NCI-H82 treated with DMSO at 0.1 percent for 48 hours (cell line): ENCODE measurements around the gene MAFG.

ENCODE experiments used
- DNase-seq: peaks from one replicate; lab custom pipeline; 2025; ENCODE audit not compliant: unreplicated experiment; lab: John Stamatoyannopoulos, UW

MAFG gene

DNA sequence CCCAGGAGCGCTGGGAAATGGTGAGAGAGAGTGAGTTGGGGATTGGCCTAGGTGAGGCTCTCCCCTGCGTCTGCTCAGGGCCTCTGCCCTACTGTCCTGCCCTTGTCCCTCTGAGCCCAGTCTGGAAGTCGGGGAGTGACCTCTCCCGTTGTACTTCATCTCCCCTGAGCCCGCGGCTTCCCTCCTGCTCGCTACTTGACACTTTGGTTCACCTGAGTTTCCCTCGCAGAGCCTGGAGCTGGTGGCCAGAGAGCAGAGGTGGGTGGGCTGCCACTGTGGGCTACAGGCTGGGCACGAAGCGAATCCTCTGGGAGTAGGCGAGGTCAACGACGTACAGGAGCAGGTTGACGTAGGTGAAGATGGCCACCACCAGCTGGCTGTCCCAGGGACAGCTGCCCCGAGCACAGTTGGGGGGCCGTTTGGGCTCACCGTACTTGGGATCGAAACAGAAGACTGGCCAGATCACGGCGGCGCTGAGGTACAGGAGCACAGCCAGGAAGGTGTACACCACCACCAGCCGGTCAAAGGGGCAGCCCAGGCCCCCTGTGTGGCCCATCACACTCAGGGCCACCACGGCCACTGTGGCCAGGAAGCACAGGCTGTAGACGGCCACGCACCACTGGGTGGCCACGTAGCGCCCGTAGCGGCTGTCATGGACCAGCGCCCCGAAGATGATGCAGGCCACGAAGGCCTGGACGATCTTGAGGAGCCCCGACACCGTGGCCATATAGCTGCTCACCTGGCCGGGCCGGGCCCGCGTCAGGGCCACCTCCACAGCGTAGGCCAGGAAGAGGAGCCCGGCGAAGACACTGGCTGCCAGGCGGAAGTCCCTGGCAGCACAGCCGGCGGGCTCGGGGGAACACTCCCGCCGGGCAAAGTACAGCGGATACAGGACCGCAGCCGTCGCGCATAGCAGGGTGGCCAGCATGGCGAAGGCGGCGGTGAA is 13.3 kb upstream of the MAFG start:
- no peak for DNase-seq

GRCh38 chr17:81939881-81940385 is 12.4 kb upstream of the MAFG start:
- no peak for DNase-seq

DNA sequence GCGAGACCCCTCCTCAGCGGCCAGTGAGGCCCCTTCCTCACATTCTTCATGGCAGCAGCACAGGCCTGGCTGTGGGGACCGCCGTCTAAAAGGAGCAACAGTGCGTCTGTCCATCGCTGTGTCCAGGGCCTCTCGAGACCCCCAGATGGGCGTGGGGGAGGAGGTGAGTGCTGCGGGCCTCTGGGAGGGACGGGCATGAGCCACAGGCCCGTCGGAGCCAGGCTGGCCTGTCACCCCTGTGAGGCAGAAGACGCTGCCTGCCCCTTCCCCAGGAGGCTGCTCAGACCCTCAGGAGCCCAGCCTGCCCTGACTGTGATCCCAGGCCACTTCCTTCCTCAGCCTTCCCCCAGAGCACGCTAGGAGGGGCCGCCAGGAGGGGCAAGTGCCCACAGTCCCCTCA is 11.7 kb upstream of the MAFG start:
- no peak for DNase-seq

DNA sequence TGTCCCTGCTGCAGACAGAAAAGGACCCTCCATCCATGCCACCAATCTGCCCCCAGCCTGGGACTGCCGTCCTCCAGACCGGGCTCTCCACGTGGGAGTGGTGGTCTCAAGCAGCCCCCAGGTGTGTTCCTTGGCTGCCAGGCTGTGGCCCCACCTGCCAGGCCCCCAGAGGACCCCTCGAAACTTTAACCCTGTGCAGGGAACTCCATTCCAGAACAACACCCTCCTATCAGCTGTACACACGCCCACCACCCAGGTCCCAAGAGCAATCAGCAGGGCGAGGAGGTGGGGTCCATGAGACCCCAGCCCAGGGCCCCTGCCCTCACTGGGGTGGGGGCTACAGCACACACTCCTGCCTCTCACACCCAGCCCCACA is 8.2 kb upstream of the MAFG start:
- no peak for DNase-seq

- DNase-seq: no peak
Observed at GRCh38 chr17:81934850-81935708, 7.5 kb upstream of the MAFG start.

- no peak for DNase-seq
Observed at GRCh38 chr17:81934098-81934757, 6.7 kb upstream of the MAFG start.

DNA sequence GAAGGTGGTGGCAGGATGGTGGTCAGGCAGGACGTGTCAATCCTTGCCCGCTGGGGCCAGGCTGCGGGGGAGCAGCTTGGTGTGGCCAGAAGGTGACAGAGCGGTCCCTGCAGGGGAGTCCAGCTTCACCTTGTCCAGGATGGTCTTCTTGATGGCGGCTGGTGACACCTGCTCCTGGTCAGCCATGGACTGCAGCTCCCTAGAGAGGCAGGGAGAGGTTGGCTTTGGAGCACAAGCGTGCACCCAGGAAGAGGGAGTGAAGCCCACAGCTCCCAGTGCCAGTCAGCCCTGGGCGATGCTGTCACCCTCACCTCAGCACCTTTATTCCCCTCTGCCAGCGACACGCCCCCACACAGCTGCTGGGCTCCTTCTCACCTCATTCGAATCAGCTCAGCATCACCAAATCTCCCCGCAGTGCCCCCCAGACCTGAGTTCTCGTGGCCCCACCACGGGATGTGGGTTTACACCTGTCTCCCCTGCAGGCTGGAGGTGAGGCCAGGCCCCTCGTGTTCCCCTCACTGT is 5.7 kb upstream of the MAFG start:
- DNase-seq: no peak

GRCh38 chr17:81932333-81932983 is 4.9 kb upstream of the MAFG start:
- DNase-seq: no peak

GRCh38 chr17:81931557-81932332 is 4.2 kb upstream of the MAFG start:
- no peak for DNase-seq

DNA sequence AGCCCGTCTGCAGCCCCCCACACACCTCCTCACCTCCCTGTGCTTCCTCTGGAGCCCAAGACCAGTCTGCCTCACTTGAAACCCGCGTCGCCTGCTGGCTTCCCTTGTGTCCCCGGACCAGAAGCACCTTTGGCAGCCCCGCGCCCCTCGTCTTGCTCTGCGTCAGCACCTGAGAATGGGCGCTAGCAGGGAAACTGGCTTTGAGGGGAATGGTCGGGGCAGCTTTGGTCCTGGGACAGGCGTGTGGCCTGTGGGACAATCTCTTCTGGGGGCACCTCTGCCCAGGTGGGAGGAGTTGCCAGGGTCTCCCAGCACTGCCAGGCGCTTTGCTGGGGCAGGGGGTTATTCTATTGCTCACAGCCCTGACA is 3.6 kb upstream of the MAFG start:
- no peak for DNase-seq

DNA sequence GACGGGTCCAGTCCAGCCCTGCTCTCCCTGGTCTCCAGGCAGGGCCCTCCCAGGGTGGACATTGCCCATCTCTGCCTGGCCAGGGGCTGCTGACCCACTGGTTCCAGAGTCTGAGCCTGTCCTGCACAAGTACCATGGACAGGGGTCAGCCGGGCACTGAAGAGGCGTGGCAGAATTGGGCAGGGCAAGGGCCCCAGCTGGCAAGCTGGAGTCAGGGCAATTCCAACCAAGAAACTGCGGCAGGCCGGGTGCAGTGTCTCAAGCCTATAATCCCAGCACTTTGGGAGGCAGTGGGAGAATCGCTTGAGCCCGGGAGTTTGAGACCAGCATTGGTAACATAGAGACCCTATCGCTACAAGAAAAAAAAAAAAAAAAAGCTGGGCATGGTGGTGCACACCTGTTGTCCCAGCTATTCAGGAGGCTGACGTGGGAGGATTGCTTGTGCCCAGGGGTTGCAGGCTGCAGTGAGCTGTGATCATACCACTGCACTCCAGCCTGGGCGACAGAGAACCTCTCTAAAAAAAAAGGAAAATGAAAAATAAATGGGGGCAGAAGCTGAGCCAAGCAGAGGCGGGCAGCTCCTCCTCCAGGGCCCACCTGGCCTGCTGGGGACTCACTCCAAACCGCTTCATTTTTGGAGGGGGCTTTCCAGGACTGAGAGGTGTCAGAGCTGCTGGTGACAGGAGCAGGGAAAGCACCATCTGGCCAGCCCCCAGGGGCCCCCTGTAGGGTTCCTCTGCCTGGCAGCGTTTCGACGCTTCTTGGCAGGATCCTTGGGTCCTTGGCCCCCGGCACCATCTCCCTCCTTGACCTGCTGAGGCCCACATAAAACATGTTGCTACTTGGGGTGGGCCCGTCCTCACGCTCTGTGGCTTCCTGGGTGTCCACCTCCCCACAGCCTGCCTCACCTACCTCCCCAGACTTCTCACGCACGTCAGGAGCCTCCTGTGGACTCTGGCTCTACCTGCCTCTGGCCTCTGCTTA is 2.9 kb upstream of the MAFG start:
- no peak for DNase-seq

DNA sequence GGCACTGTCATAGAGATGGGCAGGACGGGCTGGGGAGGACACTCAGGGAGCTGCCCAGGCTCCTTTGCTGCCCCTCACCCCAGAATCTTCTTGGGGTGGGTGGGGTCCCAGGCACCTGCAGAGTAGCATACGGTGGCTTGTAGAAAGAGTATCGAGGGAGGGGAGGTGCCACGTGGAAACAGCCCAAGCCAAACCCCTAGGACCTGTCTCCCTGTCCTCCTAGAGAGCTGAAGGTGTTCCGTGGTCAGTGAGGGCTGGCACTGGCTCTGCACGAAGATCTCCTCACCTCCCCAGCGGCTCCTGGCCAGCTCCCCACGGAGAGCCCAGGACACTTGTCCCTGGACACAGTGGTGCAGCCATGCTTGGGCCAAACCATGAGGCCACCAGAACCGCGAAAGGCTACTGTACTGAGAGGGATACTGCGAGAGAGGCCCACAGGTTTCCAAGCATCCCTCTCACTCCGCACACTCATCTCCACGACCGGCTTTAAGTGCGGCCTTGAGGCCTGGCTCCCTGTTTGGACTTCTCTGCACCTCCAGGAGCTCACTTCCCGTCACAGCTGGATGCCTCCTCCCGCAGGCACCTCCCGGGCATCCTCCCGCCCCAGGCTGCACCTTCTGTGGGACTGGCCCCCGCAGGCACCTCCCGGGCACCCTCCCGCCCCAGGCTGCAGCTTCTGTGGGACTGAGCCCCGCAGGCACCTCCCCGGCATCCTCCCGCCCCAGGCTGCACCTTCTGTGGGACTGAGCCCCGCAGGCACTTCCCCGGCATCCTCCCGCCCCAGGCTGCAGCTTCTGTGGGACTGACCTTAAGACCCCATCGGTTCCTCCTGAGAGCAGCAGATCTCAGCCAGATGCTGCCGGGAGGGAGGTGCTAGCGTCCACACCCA is 2.0 kb upstream of the MAFG start:
- no peak for DNase-seq

- DNase-seq: no peak
Observed at GRCh38 chr17:81928544-81929252, 1.2 kb upstream of the MAFG start.

- DNase-seq: no peak
Observed at GRCh38 chr17:81927152-81927652, 333 bp downstream of the MAFG start.

GRCh38 chr17:81926451-81927151 is 934 bp downstream of the MAFG start:
- no peak for DNase-seq

DNA sequence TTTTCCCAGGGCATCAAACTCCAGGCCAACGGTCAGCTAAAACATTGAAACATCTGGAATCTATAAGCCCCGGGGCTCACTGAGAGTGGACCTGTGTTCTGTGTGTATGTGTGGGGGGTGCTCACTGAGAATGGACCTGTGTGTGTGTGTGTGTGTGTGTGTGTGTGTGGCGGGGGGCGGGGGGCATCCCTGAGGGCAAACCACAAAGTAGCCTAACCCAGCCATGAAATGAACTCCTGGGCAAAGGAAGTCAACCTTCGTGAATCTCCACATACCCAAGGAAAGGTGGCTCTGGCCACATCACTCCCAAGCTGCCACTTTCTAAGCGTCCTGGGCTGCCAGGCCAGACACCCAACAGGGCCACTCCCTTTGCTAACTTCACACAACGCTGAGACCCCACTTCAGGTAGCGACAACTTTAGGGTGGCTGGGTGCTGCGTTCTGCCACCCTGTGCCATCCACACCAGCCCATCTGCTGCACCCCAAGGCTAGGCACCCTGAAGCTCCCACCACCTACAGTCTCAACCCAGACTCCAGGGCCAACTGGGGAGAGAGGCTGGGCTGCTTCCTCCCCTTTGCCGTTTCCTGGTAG is 1.6 kb downstream of the MAFG start:
- DNase-seq: no peak
